Measurements from ENCODE around the gene ITPKC.
A peak's percentile ranks its signal among the peaks of the same experiment; 100 is the strongest.

ITPKC gene

GRCh38 chr19:40690693-40691420 is 26.1 kb upstream of the ITPKC start:
- DNase-seq, result peak; percentile 92

- no peak for DNase-seq
Observed at GRCh38 chr19:40691421-40692211, 25.3 kb upstream of the ITPKC start.

DNA sequence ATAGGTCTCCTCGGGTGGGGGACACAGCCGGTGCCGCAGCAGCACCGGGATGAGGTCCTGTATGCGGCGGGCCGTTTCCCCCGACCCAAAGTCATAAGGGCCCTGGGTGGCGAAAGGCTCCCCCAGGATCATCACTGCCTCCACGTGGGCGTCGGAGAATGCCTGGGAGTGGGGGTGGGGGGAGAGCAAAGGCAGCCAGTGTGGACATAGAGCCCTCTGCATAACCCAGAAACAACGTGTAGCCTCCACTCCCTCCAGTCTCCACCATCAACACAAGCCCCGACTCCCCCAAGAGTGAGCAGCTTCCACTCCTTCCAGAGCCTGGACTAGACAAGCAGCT is 24.7 kb upstream of the ITPKC start:
- no peak for DNase-seq

DNA sequence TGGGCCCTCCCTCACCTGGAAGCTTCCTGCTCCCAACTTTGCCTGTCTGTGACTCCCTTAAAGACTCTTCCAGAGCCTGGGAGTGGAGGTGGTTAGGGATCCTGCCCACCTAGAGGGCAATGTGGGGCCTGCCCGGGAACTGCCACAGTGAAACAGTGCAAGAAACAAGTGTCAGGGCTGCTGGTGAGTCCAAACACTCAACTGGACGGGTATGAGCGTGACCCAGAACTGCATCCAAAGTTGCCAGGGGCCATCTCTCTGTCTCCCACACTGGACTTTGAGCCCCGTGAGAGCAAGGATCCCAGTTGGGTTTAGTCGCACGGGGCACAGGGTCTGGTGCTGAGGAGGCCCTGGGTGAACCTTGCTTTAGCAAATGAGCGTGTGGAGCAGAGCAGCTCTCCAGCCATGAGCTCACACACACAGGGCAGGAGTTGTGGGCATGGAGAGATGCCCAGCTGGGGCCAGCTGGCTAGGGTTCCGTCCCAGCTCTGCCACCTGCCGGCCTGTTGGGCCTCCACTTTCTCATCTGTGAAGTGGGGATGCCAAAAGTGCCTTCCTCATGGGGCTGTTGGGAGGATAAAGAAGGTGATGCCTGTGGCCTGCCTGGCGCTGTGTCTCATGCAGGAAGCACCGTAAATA is 23.6 kb upstream of the ITPKC start:
- no peak for DNase-seq

DNA sequence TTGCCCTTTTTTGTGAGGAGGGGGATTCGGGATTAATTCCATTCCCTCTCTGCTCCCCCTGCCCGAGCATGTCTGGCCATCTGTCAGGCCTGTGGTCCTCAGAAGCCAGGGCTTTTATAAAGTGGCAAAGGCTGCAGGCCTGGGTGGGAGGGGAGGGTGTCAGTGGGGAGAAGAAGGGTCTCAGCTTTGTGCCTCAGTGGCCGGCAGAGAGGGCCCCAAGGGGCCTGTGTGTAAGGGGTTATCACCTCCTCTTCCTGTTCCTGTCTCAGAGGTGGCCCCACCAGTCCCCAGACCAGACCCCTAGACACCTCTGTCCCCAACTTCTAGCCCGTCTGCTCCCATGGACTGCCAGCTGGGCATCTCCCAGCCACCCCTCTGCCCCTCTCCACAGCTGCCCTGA is 23.0 kb upstream of the ITPKC start:
- no peak for DNase-seq

DNA sequence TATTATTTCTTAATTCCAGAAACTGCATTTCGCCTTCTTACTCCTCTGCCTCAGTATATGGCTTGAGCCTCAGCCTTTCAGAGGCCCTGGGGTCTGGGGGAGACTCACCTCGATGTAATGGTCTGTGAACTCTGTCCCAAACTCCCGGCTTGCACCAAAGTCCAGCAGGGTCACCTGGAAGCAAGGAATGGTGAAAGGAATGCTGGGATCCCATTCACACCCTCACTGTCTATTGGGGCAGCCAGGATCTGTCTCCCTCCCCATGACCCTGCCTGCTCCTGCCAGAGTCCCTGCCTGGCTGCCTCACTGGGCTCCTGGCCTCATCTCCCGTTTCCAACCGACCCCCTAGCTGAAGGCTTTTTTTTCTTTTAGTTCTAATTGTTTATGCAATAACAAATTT is 21.0 kb upstream of the ITPKC start:
- DNase-seq, result no peak

DNA sequence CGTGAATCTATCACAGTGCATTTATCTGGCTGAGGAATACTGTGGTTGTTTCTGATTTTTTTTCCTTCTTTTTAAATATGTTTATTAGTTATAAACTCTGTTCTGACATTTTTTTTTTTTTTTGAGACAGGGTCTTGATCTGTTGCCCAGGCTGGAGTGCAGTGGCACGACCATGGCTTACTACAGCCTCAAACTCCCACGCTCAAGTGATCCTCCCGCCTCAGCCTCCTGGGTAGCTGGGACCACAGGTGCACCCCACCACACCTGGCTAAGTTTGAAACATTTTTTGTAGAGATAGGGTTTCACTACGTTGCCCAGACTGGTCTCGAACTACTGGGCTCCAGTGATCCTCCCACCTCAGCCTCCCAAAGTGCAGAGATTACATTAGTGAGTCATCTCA is 19.9 kb upstream of the ITPKC start:
- DNase-seq, result no peak

- no peak for DNase-seq
Observed at GRCh38 chr19:40700083-40700482, 16.8 kb upstream of the ITPKC start.

DNA sequence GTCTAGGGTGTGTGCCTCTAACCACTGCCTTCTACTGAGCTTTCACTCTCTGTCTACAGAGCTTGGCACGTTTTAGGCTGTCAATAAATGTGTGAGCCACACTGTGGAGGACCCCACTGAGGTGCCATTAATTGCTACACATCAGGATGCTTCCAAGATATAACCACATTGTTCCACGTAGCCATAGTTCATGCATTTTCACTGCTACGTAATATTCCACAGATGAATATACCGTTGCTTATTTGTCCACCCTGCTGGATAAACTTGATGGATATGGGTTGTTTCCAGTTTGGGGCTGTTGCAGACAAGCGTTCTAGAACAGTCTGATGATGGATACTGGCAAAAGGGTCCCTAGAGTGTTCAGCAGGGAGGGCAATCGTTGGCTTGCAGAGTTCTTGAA is 15.2 kb upstream of the ITPKC start:
- DNase-seq, result no peak

- DNase-seq, result no peak
Observed at GRCh38 chr19:40702337-40703012, 14.4 kb upstream of the ITPKC start.

- DNase-seq, result no peak
Observed at GRCh38 chr19:40703029-40703755, 13.7 kb upstream of the ITPKC start.

- no peak for DNase-seq
Observed at GRCh38 chr19:40704491-40705361, 12.2 kb upstream of the ITPKC start.

GRCh38 chr19:40705362-40705651 is 11.6 kb upstream of the ITPKC start:
- DNase-seq, result no peak

DNA sequence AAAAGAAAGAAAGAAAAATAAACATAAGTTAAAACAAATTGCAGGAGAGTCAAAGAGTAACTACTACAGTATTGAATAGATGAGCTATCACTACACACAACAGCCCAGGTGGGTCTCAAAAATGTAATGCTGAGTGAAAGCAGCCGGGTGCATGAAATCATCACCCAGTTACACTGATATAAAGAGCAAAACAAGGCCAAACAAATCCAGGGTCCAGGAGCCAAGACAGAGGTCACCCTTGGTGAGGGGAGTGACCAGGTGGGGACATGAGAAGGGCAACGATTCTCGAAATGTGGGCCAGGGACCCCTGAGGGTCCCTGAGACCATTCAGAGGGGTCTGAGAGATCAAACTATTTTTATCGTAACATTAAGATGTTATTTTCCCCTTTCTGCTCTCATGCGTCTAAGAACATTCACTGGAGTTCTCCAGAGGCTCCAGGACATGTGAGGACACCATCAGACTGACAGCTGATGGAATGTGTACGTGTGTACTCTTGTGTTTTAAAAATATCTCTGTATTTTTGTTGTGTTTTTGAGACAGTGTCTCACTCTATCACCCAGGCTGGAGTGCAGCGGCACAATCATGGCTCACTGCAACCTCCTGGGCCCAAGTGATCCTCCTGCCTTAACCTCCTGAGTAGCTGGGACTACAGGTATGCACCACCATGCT is 10.8 kb upstream of the ITPKC start:
- DNase-seq, result no peak

DNA sequence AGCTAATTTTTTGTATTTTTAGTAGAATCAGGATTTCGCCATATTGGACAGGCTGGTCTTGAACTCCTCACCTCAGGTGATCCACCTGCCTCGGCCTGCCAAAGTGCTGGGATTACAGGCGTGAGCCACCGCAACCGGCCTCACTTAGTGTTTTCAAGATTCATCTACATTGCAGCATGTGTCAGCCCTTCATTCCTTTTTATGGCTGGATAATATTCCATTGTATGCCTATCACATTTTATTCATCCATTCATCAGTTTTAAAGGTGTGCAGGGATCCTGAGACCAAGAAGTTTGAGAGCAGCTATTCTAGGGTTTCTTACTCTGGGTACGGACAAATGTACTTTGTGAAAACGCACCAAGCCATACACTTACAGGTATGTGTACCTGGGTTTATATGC is 9.3 kb upstream of the ITPKC start:
- no peak for DNase-seq

- DNase-seq, result no peak
Observed at GRCh38 chr19:40709817-40710216, 7.1 kb upstream of the ITPKC start.

DNA sequence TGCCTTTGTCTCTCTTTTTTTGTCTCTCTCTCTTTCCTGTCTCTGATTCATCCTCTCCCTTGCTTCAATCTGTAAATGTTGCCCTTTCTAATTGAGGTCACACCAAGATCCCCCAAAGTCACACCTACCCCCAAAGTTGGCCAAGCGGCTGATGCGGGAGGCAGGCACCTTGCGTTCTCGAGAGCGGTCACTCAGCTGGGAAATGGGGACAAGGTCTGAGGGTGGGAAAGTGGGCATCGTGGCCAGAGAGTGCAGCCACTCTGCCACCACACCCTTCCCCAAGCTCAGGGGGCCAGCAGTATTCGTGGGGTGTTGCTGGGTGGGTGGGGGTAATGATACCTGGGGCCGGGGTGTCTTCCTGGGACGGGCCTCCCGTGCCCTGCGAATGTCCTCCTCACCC is 3.0 kb upstream of the ITPKC start:
- DNase-seq, result no peak

DNA sequence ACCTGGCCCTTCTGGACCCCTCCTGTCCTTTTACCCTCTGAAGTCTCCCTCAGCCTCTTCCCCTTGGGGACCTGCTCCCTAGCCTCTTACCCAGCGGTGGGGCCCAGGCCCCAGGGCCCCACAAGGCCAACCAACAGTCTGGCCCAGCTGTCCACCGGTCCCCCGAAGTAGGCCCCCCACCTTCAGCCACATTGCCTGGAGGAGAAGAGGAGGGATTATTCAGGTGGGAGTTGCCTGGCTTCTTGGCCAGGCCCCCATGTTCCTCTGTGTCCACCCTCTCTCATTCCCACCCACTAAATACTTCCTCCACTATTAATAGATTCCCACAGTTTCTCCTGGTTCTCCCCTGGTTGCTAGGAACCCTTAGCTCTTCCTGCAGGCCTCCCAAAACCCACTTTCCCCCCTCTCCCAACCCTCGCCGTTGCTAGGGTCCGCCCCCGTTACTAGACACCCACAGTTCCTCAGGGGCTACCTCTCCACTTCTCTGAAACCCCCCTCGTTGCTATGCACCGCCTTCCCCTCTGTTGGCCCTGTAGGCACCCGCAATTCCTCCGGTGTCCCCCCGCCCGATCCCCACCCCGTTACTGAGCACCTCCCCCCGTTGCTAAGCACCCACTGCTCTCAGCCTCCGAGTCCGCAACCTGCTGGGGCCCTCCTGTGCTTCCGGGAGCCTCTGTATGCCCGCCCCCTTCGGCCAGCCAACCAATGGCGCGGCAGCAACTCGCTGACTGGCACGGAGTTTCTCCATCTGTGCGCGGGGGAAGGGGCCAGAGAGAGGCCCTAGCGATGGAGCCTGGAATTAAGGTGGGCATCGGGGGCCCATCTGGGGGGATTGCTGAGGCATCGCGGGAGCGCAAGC is 2.2 kb upstream of the ITPKC start:
- DNase-seq, result peak; percentile 94

DNA sequence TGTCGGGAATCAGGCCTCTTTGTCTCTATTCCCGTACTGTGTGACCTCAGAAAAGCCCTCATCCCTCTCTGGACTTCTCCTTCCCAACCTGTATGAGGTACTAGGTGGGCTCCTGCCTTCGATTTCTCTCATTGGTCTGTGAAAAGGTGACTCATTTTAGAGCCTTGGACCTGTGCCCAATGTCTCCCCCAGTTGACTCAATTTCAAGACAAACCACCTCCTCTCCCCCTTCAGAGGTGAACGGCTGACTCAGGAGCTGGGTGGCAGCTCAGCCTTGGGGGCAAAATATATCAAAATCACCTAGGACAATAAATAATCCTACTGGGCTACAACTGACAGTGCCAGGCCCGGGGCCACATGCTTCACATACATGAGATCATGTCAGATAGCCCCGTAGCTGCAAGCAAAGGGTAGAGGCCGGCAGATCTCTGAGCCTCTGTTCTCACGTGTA is 856 bp upstream of the ITPKC start:
- DNase-seq, result peak; percentile 51

DNA sequence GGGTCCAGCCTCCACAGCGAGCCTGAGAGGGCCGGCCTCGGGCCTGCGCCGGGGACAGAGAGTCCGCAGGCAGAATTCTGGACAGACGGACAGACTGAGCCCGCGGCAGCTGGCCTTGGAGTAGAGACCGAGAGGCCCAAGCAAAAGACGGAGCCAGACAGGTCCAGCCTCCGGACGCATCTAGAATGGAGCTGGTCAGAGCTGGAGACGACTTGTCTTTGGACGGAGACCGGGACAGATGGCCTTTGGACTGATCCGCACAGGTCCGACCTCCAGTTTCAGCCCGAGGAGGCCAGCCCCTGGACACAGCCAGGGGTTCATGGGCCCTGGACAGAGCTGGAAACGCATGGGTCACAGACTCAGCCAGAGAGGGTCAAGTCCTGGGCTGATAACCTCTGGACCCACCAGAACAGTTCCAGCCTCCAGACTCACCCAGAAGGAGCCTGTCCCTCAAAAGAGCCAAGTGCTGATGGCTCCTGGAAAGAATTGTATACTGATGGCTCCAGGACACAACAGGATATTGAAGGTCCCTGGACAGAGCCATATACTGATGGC is 490 bp downstream of the ITPKC start:
- no peak for DNase-seq

Data from NCI-H1105 treated with DMSO at 0.1 percent for 48 hours (cell line).